Urinary bladder (tissue), 4 donors: Measurements from ENCODE around the gene RHBDL1. TPM values are rescaled to one million over a fixed set of nuclear protein-coding genes. Genes with fewer than 3 reads are reported as not detected.

Experiments used
- DNase-seq: peaks from one replicate; pipeline ENCODE4 v3.0.0-alpha.2; 2015; ENCODE audit errors: extremely low spot score
- H3K27ac ChIP-seq: one replicate; pipeline ENCODE4 v1.5.1; 2013; ENCODE audit warnings: low read depth, mild to moderate bottlenecking, moderate library complexity
- H3K36me3 ChIP-seq: one replicate; pipeline ENCODE4 v1.6.1; 2013; ENCODE audit warnings: mild to moderate bottlenecking, moderate library complexity; ENCODE audit not compliant: insufficient read depth
- H3K4me1 ChIP-seq: one replicate; pipeline ENCODE4 v1.6.1; 2013; ENCODE audit warnings: mild to moderate bottlenecking, moderate library complexity; ENCODE audit not compliant: insufficient read depth
- H3K4me3 ChIP-seq: one replicate; pipeline ENCODE4 v1.5.1; 2013; ENCODE audit warnings: low read depth, low read length
- WGBS: extraction: QIAGEN DNeasy Blood & Tissue Kit; methylation state at CpG from one replicate; pipeline ENCODE4 v1.1.7; 2013; 5-methylcytosine and 5-hydroxymethylcytosine counted together
- polyA plus RNA-seq: library from polyadenylated mRNA; stranded (reverse); fragments of 200-250 nt; gene quantifications from one replicate; pipeline ENCODE4 v1.2.3, GENCODE V29; 2013
- total RNA-seq: library from RNA; depleted of rRNA; stranded (reverse); fragments of >200 nt; gene quantifications from one replicate; pipeline ENCODE4 v1.2.3, GENCODE V29; 2014
- donor health status: healthy with polysubstance abuse.
- donor health status: healthy.

The RHBDL1 gene
- total and polyA plus RNA-seq, 2 donors = 0.95 to 1.3 TPM

DNA sequence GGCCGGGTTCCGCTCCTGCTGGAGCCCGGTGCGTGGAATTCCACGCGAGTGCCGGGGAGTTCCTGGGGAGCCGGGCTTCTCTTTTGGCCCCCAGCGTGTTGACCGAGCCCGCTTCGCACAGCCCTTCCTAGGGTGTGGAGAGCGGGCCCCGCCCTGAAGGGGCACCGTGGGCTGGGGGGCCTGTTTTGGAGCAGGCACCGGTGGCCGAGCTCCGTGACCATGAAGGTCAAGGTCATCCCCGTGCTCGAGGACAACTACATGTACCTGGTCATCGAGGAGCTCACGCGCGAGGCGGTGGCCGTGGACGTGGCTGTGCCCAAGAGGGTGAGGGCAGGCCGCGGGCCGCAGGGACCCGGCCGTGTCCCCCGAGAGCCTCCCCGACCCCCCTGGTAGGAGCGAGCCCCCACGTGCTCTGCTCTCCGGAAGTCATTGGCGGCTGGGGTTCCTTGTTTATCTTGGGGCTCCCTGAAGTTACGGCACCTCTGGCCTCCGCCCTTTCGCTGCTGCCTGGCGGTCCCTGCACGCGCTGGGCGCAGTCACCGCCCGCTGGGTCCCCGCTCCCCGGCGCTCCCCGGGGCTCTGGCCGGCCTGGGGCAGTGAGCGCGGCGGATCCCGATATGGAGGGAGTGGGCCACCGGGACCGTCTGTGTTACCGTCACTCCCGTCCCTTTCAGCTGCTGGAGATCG lies 52.0 kb downstream of the RHBDL1 start:
- H3K36me3 ChIP-seq = no peaks in the 10 kb centered on the region
- peak overlapping the region; percentile 12 for H3K27ac ChIP-seq
- no peak for DNase-seq
- peak overlapping the region; percentile 45 for H3K4me3 ChIP-seq
- no peaks in the 10 kb centered on the region for H3K4me1 ChIP-seq
- WGBS = under 1% methylated on average over 61 of the region's 61 CpGs

Other genes with a start within 250 kb of the RHBDL1 start
- gene CAPN15, start 148.0 kb upstream of the RHBDL1 start, total RNA-seq = 12.7 TPM
- gene CAPN15, start 148.0 kb upstream of the RHBDL1 start, polyA plus RNA-seq = 30.3 TPM
- not detected for gene PRR35, start 115.3 kb upstream of the RHBDL1 start, total RNA-seq
- not detected for gene PRR35, start 115.3 kb upstream of the RHBDL1 start, polyA plus RNA-seq
- 1.0 TPM for gene NHLRC4, start 108.7 kb upstream of the RHBDL1 start, total RNA-seq
- gene NHLRC4, start 108.7 kb upstream of the RHBDL1 start, polyA plus RNA-seq = 1.8 TPM
- 11.8 TPM for gene PIGQ, start 105.7 kb upstream of the RHBDL1 start, total RNA-seq
- 39.0 TPM for gene PIGQ, start 105.7 kb upstream of the RHBDL1 start, polyA plus RNA-seq
- gene RAB40C, start 85.6 kb upstream of the RHBDL1 start, total RNA-seq = 6.9 TPM
- gene RAB40C, start 85.6 kb upstream of the RHBDL1 start, polyA plus RNA-seq = 30.9 TPM
- gene WFIKKN1, start 44.7 kb upstream of the RHBDL1 start, total RNA-seq = 0.37 TPM
- gene WFIKKN1, start 44.7 kb upstream of the RHBDL1 start, polyA plus RNA-seq = 0.30 TPM
- 26.7 TPM for gene METTL26, start 39.4 kb upstream of the RHBDL1 start, total RNA-seq
- gene METTL26, start 39.4 kb upstream of the RHBDL1 start, polyA plus RNA-seq = 135 TPM
- 5.1 TPM for gene MCRIP2, start 33.8 kb upstream of the RHBDL1 start, total RNA-seq
- 42.6 TPM for gene MCRIP2, start 33.8 kb upstream of the RHBDL1 start, polyA plus RNA-seq
- gene WDR90, start 26.3 kb upstream of the RHBDL1 start, total RNA-seq = 15.8 TPM
- gene WDR90, start 26.3 kb upstream of the RHBDL1 start, polyA plus RNA-seq = 21.9 TPM
- gene RHOT2, start 7.5 kb upstream of the RHBDL1 start, total RNA-seq = 26.0 TPM
- 103 TPM for gene RHOT2, start 7.5 kb upstream of the RHBDL1 start, polyA plus RNA-seq
- 29.4 TPM for gene STUB1, start 4.7 kb downstream of the RHBDL1 start, total RNA-seq
- 132 TPM for gene STUB1, start 4.7 kb downstream of the RHBDL1 start, polyA plus RNA-seq
- 28.3 TPM for gene JMJD8, start 8.7 kb downstream of the RHBDL1 start, total RNA-seq
- gene JMJD8, start 8.7 kb downstream of the RHBDL1 start, polyA plus RNA-seq = 91.4 TPM
- 2.7 TPM for gene WDR24, start 14.7 kb downstream of the RHBDL1 start, total RNA-seq
- gene WDR24, start 14.7 kb downstream of the RHBDL1 start, polyA plus RNA-seq = 12.9 TPM
- 0.26 TPM for gene FBXL16, start 30.1 kb downstream of the RHBDL1 start, total RNA-seq
- gene FBXL16, start 30.1 kb downstream of the RHBDL1 start, polyA plus RNA-seq = 0.68 TPM
- 14.5 TPM for gene METRN, start 39.4 kb downstream of the RHBDL1 start, total RNA-seq
- gene METRN, start 39.4 kb downstream of the RHBDL1 start, polyA plus RNA-seq = 42.9 TPM
- gene ANTKMT, start 45.5 kb downstream of the RHBDL1 start, total RNA-seq = 7.9 TPM
- gene ANTKMT, start 45.5 kb downstream of the RHBDL1 start, polyA plus RNA-seq = 29.3 TPM
- 0.74 TPM for gene CCDC78, start 50.8 kb downstream of the RHBDL1 start, total RNA-seq
- gene CCDC78, start 50.8 kb downstream of the RHBDL1 start, polyA plus RNA-seq = 0.49 TPM
- gene HAGHL, start 51.4 kb downstream of the RHBDL1 start, total RNA-seq = 1.1 TPM
- gene HAGHL, start 51.4 kb downstream of the RHBDL1 start, polyA plus RNA-seq = 3.5 TPM
- 33.4 TPM for gene CIAO3, start 65.3 kb downstream of the RHBDL1 start, total RNA-seq
- gene CIAO3, start 65.3 kb downstream of the RHBDL1 start, polyA plus RNA-seq = 26.6 TPM
- gene MSLN, start 85.1 kb downstream of the RHBDL1 start, total RNA-seq = 0.74 TPM
- 0.41 TPM for gene MSLN, start 85.1 kb downstream of the RHBDL1 start, polyA plus RNA-seq
- 8.1 TPM for gene RPUSD1, start 112.7 kb downstream of the RHBDL1 start, total RNA-seq
- gene RPUSD1, start 112.7 kb downstream of the RHBDL1 start, polyA plus RNA-seq = 21.6 TPM
- gene CHTF18, start 112.9 kb downstream of the RHBDL1 start, total RNA-seq = 8.6 TPM
- 16.7 TPM for gene CHTF18, start 112.9 kb downstream of the RHBDL1 start, polyA plus RNA-seq
- gene GNG13, start 125.1 kb downstream of the RHBDL1 start, total RNA-seq = not detected
- not detected for gene GNG13, start 125.1 kb downstream of the RHBDL1 start, polyA plus RNA-seq